Renal cortical epithelial cell (primary cell): ENCODE measurements around the gene ATXN2. TPM values are rescaled to one million over a fixed set of nuclear protein-coding genes. Genes with fewer than 3 reads are reported as not detected.

Experiments used
- total RNA-seq: library from RNA; depleted of rRNA; stranded (reverse); fragments of >200 nt; gene quantifications from 2 replicates; pipeline ENCODE4 v1.2.3, GENCODE V29; 2014

Gene ATXN2
- total RNA-seq, 1 donor from 2014 or later: 59.4 TPM

Other genes starting within 250 kb of the ATXN2 start
- 13.5 and 15.1 TPM in 2 replicates for gene PHETA1, start 230.2 kb downstream of the ATXN2 start, total RNA-seq
- gene SH2B3, start 193.4 kb downstream of the ATXN2 start, total RNA-seq: 14.5 and 20.8 TPM in 2 replicates
- 24.5 and 27.7 TPM in 2 replicates for gene BRAP, start 86.6 kb upstream of the ATXN2 start, total RNA-seq
- 8.2 and 24.4 TPM in 2 replicates for gene ACAD10, start 86.7 kb upstream of the ATXN2 start, total RNA-seq
- 18.7 and 23.4 TPM in 2 replicates for gene ALDH2, start 167.6 kb upstream of the ATXN2 start, total RNA-seq
- gene MAPKAPK5, start 242.9 kb upstream of the ATXN2 start, total RNA-seq: 42.5 and 46.4 TPM in 2 replicates